HG03457 (cell line): ENCODE data around the gene EPHB3.

Experiments
- ATAC-seq: cut with Tn5 transposase; IDR thresholded peaks from one replicate; pipeline ENCODE4 v1.9.1; 2021; ENCODE audit warnings: moderate number of reproducible peaks; ENCODE audit not compliant: unreplicated experiment

The EPHB3 gene

GRCh38 chr3:184561061-184561912, at the start of gene EPHB3:
Gene EPHB3, plus strand, starts transcription at chr3:184561785. Its CDS starts 451 bp downstream, at chr3:184562236.
- peak; percentile 71 for ATAC-seq

GRCh38 chr3:184512621-184513020, 49.0 kb upstream of the EPHB3 start:
- ATAC-seq = no peak

GRCh38 chr3:184513276-184514170, 48.1 kb upstream of the EPHB3 start:
- no peak for ATAC-seq

DNA sequence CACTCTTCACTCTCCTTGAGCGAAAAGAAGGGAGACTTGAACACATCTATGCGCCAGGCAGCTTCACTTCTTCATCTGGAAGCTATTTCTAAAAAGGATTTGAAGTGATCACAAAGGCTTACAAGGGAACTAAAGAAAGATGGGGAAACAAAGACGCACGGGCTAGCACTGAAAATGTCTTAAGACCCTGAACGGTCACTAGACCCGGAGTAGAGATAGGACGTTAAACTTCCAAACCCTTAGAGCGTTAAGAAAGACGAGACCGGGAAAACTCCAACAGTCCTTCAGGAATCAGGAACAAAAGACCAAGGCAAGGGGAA, 47.5 kb upstream of the EPHB3 start:
- no peak for ATAC-seq

DNA sequence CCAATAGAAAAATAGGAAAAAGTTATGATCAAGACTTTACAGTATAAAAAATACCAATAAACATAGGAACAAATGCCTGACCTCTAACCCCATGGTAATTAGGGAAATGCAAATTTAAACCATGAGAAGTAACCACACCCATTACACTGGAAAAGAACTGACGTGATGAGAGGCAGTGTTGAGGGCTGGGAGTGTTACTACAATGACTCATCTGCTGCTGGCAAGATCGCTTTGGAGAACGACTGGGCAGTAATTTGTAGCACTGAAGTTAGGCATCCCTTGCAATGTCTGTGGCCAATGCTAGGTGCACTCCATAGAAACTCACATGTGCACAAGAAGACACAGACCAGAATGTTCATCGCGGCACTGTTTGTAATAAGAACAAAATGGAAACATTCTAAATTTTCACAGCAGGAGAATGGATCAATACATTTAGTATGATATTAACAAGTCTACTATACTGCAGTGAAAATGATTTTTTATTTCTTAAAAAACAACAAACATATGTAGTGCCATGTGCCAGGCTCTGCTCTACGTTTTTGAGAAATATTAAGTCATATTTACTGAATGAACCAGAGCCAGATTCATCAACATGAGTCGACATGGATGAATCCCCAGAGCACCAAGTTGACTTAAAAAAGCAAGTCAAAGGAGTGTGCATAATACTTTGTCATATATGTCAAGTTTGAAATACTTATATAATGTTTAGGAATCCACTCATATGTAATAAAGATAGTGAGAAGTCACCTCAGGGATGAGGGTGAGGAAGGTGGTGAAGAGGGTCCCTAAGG, 37.6 kb upstream of the EPHB3 start:
- ATAC-seq = no peak

DNA sequence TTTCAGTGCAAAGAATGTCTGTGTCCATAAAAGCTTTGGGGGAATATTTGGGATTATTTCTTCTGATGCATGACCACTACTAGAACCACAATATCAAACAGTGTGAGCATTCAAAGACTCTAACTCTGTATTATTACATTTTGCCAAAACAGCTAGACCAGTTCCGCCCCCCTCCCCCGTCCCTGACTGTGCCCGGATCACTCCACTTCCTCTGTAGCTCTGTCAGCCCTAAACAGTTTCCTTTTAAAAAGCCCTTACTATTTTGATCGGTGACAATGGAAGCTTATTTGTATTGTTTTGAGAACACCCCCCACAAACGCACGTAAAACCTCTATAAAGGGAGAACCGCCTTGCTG, 36.6 kb upstream of the EPHB3 start:
- no peak for ATAC-seq

DNA sequence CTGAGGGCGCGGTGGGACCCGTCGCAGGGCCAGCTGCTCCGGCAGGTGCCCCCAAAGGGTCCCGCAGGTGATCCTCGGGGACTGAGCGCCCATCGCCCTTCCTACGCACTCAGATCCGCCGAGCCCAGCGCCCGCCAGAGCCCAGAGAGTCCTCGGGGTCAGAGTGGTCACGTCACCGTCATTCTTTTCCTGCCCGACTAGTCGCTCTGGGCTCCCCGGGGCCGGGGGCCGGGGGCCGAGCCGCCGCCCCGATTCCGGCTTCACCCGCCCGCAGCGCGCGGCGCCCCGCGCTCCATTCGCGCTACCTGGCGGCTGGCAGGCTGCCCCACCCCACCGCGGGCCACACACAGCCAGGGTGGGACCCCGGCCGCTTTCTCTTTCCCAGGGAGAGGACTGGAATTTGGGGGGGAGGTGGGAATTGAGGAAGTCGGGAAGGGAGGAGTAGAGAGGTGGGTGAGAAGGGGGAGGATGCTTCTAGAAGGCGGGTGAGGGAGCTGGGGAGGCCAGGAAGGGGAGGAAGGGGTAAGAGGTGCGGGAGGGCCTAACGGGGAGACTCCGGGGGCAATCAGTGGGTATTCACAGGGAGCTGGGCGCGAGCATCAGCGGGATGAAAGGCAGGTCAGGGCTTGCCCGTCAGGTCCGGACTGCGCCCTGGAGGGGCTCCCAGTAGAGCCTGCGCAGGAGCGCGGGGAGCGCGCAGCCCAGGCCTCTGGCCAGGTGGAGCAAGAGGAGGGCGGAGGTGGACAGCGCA, 36.1 kb upstream of the EPHB3 start:
- ATAC-seq = no peak

- no peak for ATAC-seq
These were observed 35.5 kb upstream of the EPHB3 start for GRCh38 chr3:184526088-184526433.

- ATAC-seq = no peak
These were observed 29.8 kb upstream of the EPHB3 start for GRCh38 chr3:184531626-184532280.

DNA sequence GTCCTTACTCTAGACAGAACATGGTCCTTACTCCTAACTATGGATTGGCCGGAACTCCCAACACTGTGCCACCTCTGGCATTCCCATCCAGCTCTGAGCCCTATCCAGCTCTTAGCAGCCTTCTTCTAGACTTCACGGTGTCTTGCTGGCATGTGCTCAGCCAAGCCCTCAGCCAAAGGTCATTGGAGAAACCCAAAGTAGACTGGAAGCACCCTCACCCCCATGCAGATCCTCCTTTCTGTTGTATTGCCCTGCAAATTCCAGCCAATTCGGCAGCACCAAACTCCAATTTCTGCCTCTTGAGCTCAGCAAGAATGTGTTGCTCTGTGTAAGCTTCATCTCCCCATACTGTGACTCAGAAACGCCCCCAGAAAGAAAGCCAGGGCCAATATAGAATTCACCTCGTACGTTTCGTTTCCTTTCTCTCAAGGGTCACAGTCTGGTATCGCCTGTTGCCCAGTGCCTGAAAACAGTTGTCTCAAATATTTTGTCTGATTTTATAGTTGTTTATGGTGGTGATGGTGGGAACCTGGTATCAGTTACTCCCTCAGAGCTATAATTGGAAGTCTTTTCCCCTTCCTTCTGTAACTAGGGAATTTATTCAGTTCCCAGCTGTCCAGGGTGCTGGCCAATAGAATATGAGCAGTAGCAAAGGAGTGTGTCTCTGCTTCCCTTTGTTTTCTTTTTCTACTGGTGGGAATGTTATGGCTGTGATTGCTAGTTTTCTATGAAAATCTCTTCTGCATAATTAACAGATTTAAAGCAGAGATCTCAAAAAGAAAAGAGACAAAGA, 28.4 kb upstream of the EPHB3 start:
- no peak for ATAC-seq

DNA sequence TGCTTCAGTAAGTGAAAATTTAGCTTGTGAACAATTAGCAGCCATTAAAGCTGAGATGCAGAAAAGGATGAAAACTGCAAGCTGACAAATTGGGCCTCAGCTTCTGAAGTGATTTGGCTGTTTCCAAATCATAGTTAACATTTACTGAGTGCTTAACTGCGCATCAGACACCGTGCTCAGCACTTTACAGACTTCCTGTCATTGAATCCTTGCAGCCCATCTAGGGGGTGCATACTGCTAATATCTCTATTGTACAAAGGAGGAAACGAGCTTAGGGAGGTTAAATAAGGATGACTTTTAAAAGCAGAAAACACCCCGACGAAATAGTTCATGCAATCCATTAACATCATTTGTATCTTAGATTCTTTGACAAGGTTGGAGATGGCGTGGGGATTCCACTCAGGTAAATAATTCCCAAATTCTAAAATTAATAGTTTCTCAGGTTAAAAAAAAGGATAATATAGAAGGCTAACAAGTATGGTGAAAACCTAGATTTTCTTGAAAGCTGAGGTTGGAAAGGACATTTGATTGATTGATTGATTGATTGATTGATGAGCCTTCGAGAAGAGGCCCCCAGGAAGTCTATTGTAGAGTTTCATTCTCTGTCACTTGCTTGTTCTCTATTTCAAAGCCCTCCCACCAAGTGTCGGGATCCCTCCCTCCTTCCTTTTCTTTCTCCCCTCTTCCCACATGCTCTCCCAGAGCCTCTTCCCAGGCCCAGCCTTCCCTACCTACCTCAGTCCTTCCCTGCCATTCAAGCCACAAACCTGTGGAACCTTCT, 23.5 kb upstream of the EPHB3 start:
- no peak for ATAC-seq

DNA sequence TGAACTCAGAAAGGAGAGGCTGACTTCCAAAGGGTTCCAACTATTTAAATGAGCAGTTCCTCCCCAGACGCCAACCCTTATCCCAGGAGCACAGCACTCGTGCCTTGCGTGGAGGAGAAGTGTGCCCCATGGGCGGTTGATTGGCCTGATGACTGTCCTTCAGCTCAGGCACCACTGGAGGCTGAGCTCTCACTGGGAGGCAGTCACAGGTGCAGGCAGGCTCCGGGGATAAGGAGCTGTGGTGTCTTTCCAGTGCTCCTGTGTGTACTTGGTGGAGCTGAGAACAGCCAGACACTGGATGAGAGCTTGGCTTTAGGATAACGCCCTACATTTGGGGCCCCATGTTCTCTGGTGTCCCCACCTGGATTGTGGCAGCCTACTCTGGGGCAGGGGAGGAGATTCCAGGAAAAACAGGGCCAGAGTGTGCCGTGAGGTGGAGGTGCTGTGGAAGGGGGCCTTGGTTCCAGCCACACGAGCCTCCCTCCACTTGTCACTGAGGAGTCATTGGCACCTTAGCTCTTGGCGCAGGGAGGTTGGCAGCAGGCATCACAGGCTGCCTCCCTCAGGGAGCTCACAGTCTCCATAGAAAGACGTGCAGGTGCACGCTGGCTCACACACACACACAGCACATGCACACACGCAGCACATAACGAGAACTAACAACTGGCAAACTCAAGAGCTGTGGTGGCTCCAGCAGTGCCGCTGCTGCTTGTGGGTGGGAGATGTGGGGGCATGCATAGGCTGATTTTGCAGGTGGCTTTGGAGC, 22.7 kb upstream of the EPHB3 start:
- ATAC-seq = no peak

GRCh38 chr3:184539801-184540435, 21.7 kb upstream of the EPHB3 start:
- no peak for ATAC-seq

DNA sequence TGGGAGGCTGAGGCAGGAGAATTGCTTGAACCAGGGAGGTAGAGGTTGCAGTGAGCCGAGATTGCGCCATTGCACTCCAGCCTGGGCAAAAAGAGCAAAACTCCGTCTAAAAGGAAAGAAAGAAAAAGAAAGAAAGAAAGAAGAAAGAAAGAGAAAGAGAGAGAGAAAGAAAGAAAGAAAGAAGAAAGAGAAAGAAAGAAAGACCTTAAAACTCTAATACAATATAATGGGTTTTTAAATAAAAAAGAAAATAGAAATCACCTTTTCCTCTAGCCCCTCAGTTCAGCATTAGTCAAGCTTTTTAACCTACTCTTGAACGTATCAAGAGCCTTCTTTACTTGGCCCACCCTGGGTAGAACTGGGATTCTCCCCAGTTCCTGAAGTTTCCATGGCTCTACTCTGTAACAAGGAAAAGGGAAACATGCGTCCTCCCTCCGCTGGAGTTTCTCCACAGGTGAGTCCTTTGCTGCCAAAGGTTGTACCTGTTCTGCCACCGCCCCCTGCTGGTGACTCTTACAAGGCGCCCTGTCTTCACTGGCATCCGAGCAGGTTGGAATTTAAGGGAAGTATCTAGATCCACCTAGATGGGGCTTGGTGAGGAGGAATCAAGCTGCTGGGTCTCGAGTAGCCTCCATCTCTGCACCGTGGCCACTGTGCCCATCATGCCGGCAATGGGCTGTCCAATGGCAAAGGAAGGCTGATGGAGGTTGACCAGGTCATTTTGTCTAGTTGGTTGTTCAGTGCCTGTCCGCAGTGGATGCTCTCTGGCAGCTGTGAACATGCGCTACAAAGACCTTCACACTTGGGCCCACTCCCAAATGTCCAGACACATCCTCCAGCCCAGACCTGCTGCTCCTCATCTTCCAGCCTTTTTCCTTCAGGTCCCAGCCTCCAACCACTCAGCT, 20.6 kb upstream of the EPHB3 start:
- no peak for ATAC-seq

DNA sequence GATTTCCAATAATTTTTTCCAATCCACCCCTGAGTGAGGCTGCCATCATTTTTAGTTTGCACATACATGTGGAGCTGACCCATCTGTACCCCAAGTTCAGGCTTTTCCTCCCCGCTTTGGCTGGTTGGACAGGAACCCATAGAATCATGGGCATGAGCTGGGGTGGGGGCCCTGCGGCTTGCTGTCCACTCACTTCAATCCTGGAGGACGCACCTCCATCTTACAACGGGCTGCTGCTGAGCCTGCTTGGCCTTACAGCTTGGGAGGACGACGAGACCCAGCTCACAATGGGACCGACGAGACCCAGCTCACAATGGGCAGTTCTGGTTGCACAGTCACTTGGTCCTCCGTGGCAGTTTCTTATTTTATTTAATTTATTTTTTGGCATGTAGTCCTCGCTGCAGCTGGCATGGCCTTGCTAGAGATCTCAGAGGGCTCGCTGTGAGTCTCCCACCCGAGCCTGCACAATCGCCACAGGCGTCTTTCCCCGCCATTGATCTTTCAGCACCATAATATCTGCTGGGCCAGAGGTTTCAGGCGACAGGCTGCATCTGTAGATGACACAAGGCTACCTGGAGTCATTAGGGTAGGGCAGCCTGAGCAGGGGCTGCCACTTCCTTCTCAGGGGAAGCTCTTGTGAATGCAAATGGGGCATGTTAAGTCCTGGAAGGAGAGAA, 19.6 kb upstream of the EPHB3 start:
- ATAC-seq = no peak

- ATAC-seq = no peak
These were observed 19.0 kb upstream of the EPHB3 start for GRCh38 chr3:184542577-184542976.
